ENCODE data around the gene TRAP1.

Gene TRAP1

DNA sequence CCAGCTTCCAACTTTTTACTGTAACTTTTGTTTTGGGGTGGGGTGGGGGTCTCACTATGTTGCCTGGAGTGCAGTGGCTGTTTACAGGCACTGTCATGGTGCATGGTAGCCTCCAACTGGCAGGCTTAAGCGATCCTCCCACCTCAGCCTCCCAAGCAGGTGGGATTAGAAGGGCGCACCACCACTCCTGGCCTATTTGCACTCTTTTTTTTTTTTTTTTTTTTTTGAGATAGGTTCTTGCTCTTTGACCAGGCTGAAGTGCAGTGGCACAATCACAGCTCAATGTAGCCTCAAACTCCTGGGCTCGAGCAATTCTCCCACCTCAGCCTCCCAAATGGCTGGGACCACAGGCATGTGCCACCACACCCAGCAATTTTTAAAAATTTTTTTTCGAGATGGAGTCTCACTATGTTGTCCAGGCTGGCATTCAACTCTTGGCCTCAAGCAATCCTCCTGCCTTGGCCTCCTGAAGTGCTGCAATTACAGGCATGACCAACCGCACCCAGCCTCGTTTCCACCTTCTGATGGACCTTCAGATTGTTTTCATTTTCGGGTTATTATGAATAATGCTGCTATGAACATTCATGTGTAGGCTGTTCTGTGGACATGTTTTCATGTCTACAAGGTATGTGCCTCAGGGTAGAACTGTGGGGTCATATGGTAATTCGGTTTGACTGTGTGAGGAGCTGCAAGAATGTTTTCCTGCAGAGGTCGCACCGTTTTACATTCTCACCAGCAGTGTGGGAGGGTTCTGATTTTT is 10.9 kb downstream of the TRAP1 start:
- no peak for DNase-seq

DNA sequence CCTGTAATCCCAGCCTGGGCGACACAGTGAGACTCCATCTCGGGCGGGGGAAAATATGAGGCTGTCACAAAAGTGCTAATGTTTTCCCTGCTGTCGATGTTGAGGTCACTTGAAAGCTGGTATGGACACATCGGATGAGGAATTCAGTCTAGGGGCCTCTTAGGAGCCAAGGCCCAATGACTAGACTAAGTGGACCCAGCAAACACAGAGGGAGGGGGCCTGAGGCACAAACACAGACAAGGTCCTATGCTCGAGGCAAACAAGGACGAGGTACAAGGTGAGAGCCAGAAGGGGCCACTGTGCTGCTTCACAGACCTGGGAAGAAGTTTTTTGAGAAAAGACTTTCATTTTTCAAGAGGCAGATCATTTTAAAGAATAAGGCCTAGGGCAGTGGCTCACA is 15.2 kb downstream of the TRAP1 start:
- DNase-seq = no peak

DNA sequence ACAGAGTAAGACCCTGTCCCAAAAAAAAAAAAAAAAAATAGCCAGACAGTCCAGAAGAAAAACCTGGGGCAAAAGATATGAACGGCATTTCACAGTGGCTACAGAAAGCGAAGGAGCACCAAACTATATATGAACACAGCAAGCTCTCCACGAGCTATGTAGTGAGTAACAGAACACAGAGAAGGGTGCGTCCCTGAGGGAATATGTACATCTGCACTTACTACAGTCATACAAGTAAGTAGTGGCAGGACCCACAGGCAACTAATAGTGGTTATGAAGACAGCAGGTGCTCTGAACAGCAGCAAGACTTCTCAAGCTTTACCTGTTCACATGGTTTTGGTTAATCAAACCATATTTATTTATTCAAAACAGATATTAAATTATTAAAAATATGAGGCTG is 15.8 kb downstream of the TRAP1 start:
- no peak for DNase-seq

DNA sequence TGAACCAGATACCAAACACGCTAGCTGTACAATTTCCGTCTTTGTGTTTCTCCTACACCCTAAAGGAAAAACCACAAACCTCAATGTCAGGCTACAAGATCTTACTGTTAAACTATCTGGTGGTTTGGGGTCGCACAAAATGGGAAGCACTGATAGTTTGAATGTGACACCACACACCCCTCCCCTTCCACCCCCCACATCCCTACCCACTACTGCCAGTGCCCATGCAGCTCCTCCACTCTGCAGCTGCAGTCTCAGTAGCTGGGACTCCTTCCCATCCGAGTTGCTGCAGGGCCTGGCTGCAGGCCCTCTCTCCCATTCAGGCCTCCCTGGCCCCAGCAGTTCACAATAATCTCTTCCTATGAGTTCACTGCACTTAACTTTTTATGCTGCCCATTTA is 18.4 kb downstream of the TRAP1 start:
- DNase-seq = no peak

DNA sequence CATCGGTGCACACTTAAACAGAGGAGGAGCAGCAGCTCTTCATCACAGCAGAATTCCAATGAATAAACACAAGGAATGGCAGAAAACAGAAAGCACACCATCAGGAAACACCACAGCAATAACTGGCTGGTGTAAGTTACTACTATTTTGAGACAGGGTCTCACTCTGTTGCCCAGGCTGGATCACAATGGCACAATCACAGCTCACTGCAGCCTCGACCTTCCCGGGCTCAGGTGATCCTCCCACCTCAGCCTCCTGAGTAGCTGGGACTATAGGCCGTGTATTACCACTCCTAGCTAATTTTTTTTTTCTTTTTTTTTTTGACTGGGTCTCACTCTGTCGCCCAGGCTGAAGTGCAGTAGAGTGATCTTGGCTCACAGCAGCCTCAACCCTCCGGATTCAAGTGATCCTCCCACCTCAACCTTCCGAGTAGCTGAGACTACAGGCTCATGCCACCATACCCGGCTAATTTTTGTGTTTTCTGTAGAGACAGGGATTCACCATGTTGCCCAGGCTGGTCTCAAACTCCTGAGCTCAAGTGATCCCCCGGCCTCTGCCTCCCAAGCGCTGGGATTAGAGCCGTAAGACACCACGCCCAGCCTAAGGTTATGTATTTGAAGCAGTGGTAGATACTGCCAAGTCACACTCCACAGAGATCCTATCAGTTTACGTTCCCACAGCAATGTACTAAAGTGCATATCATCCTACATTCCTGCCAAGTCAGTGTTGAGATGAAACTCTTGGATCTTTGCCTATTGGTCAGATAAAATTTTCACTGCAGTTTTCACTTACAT is 20.7 kb downstream of the TRAP1 start:
- DNase-seq = no peak

DNA sequence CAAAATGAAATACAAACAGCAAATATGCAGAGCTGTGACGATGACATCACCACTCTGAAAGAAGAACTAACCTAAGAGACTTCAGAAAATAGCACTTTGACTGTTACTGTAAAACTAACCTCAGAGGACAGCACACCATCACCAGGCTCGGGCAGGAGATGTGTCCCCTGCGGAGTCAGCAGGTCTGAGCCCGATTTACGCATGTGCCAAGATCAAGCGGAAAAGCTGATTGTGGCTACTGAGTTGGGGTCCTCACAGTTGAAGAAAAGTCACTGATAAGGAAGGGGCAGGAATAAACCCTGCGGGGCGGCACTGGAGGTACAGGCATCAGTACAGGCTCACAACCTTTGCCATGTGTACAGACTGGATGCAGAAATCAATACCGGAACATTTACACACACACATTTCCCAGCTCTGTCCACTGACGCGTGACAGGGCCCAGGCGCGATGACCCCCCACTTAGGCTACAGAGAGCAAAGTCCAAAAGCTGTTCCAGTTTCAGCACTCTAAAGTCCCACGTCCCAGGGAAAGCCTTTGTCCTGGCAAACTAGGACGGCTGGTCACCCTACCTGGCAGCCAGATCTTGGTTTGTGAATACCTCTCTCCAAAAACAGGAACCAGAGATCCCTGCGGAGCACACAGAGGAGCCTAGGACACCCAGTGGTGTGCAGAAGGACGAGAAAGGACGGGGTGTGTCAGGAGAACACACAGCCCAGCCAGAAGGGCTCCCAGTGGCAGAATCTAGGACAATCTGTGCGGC is 21.5 kb downstream of the TRAP1 start:
- DNase-seq = no peak

DNA sequence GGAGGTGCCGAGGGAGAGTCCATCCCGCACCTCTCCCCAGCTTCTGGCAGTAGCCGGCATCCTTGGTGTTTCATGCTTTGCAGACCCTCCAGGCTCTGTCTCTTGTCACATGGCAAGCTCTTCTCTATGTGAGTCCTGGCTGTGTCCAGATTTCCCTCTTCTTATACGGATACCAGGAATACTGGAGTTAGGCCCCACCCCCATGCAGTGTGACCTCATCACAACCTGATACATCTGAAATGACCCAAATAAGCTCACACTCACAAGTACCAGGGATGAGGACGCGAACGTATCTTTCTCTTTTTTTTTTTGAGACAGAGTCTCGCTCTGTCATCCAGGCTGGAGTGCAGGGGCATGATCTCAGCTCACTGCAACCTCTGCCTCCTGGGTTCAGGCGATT is 23.3 kb downstream of the TRAP1 start:
- DNase-seq = no peak

DNA sequence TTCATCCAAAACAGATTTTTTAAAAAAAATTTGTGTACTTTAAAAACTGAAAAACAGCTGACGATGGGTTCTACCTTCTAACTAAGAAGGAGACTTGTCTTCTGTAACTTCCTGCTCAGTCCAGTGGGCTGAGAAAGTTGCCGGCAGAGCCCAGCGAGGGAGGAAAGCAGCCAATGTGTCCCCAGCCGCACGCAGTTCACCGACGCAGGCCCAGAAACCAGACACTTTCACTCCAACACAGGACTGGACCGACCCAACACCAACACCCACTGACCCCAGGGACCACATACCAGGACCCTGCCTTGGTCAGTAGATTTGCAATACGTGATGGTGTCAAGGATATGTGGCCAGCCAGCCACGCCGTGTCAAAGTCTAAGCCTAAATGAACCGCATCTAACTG is 25.6 kb downstream of the TRAP1 start:
- DNase-seq = no peak

DNA sequence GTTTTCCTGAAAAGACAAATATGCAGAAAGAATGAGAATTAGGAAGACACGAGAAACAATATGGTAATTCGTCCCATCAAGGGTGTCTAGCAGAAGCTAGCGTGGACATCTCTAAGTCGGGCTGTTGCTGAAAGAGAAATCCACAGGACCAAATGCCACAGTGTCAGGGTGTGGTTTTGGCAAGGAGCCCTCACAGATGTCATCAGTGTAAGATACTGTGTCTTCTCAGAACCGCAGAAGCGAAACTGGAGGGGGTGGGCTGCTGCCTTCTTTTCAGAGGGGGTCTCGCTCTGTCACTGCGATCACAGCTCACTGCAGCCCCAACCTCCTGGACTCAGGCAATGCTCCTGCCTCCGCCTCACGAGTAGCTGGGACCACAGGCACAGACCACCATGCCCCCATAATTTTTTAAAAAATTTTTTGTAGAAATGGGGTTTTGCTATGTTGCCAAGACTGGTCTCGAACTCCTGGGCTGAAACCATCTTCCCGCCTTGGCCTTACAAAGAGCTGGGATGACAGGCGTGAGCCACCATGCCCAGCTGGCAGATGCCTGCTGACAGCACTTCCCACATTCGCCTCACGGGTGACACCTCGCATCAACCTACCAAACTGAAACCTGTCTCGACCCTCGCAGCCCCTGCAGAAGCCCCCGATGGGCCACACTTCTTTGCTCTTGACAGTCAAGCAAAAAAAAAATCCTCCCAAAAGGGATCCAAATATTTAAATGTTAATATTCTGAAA is 26.2 kb downstream of the TRAP1 start:
- no peak for DNase-seq

DNA sequence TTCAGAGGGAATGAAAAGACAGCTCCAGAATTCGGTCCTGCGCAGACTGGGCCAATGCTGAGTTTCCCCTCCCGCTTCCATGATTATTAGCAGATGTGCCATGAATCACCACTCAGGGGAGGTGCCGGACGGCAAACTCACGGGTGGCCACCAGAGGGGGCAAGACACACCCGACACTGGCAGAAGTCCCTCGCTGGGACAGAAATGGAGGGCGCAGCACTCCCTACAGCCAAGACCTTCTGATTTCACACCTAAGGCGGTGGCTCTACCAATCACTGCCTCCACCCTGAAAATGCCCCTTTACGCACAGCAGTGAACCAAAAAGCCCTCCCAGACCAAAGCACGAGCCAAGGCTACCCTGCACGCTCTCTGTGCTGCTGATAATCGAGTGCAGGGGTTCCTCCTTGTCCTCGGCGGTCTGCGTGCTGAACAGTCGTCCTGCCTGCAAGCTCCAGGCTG is 26.8 kb downstream of the TRAP1 start:
- DNase-seq = peak; percentile 54

DNA sequence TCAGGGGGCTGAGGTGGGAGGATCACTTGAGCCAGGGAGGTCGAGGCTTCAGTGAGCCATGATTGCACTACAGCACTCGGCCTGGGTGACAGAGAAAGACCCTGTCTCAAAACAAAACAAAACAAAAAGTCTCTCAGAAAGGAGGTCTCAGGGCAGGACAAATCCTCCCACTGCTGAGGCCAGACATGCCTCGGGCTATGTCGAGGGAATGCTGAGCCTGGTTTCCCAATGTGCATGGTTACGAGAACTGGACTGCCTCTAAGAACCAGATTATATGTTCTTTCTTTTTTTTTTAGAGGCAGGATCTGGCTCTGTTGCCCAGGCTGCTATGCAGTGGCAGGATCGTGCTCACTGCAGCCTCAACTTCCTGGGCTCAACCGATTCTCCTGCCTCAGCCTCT is 27.6 kb downstream of the TRAP1 start:
- no peak for DNase-seq

DNA sequence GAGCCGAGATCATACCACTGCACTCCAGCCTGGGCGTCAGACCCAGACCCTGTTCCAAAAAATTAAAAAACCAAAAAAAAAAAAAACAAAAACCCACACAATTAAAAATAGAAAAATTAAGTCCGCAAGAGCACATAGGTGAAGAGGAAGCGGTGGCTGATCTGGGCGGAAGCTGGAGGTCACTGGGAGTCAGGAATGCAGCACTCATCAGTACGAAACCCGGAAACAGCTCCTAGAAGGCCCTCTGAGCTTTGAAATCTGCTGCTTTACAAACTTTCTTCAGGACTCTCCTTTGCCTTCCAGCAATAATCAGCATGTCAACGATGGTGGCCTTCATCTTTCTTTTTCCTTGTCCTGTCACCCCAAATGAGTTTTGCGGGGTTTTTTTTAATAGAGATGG is 29.5 kb downstream of the TRAP1 start:
- DNase-seq = no peak

DNA sequence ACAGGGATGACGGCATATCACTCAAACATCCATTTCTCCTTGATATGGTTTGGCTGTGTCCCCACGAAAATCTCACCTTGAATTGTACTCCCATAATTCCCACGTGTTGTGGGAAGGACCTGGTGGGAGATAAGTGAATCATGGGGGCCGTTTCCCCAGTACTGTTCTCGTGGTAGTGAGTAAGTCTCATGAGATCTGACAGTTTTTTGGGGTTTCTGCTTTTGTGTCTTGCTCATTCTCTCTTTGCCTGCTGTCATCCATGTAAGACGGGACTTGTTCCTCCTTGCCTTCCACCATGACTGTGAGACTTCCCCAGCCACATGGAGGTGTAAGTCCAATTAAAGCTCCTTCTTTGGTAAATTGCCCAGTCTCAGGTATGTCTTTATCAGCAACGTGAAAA is 30.3 kb downstream of the TRAP1 start:
- DNase-seq = no peak

DNA sequence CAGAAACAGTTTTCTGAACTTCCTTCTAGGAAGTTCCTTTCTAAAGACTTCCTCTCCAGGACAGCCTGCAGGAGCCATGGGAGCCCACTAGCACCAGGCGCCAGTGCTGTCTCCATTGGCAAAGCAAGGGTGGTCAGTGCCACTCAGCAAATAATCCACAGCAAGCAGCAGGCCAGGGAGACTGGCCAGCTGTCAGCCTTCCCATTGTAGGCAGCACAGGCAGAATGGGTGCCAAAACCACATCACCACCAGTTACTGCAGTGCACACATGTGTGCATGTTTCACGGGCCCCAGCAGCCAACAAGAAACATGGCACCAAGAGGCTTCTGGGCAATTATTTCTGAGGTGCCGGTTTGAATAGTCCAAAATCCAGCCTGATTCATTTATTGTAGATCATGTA is 36.1 kb downstream of the TRAP1 start:
- DNase-seq = no peak

DNA sequence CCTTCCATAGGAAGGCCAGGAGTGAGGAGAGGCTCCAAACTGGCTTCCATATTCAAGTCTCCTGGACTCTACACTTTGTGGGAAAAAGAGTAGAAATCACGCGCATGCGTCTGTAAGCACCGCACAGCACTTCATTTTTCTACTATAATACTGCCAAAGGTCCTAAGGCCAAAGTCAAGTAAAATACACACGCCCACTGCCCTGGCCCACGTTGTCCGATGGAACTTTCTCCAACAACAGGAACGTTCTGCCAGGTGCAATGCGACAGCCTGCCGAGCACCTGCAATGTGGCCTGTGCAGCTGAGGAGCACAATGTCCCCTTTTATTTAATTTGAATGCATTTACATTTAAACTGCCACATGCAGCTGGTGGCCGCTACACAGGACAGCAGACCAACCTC is 39.3 kb downstream of the TRAP1 start:
- DNase-seq = no peak

DNA sequence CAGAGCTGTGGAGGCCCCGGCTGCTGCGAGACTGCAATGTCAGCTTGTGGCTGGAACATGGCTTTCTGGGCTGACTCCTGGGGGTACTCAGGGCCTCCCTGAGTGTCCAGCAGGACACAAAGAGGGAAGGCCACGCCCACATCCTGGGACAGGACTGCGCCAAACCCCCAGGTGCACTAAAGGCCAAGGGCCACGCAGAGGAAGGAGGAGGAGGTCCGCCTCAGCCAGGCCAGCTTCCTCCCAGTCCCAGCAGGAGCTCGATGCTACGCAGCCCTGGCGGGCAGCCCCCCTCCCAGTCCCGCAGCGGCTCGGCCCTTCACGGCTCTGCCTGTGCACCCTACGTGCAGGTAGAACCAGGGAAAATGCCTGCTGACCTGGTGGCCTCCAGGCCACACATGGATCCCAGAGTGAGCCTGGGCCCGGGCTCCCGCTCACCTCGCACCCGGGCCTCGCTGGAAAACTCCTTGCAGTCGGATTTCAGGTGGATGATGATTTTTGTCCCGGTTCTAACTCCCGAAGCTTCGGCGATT is 41.7 kb downstream of the TRAP1 start:
- no peak for DNase-seq

DNA sequence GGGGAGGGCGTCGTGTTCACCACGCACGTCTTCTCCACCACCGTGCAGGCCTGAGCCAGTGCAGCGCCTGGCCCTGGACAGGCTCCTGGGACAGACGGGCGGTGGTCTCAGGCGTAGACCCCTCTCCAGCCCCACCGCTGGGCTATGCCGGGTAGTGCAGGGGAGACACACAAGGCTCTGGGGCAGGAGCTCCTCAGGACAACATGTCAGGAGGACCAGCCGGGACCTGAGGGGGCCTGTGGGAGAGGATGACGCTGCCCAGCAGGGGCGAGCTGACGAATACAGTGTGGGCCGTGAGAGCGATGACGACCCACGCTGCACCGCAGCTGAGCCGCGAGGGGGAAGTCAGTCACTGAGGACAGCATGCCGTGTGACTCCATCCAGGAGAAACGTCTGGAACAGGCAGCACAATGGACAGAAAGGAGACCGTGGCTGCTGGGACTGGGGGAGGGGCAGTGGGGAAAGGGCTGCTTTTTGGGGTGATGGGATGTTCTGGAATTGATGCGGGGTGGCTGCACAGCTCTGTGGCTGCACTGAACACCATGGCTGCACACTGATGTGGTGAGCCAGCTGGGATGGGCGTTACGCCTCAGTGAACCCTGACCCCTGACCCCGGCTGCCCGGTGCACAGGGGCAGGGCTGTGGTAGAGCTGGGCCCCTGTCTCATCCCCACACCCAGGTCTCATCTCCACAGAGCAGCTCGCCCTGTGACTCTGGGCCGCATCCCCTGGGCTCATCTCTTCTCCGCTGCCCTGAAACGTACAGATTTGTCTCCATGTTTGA is 42.6 kb downstream of the TRAP1 start:
- DNase-seq = no peak

DNA sequence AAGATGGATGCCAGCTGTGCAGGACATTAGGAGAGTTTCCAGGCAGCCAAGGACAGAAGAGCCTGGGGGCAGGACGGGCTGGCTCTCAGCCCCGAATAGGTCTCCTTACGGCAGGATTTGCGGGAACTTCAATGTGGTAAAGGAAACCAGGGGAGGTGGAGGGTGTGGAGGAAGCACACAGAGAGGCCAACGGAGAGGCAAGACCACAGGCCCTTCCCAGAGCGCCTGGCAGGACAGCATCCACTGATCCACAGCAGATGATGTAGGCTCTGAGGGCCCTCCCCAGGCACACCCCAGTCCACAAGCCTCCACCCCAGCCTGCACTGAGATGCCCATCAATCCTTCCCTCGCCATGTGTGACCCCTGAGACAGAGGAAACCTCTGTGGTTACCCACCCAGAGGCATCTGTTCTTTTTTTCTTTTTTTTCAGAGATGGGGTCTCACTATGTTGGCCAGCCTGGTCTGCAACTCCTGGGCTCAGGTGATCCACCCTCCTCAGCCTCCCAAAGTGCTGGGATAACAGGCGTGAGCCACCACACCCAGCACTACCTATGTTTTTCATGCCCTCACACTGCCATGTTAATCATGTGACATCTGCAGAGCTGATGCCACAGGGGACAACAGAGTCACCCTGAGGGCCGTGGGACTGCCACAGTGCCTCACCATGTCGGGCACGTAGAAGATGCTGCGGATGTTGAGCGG is 43.5 kb downstream of the TRAP1 start:
- DNase-seq = no peak

DNA sequence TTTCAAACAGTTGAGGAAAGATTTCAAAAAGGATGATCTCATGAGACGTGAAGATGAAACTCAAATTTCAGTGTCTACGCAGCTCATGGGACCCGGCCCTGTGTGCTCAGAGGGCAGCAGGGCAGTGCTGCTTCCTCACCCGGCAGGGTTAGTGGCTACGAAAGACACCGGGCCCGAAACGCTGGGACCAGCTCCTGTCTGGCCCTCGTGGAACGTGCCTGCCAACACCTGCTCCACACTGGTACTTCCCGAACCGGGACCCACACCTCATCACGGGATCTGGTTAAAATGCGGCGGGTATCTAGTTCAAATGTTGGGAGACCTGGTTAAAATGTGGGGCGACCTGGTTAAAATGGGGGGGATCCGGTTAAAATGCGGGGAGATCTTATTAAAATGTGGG is 44.1 kb downstream of the TRAP1 start:
- no peak for DNase-seq

DNA sequence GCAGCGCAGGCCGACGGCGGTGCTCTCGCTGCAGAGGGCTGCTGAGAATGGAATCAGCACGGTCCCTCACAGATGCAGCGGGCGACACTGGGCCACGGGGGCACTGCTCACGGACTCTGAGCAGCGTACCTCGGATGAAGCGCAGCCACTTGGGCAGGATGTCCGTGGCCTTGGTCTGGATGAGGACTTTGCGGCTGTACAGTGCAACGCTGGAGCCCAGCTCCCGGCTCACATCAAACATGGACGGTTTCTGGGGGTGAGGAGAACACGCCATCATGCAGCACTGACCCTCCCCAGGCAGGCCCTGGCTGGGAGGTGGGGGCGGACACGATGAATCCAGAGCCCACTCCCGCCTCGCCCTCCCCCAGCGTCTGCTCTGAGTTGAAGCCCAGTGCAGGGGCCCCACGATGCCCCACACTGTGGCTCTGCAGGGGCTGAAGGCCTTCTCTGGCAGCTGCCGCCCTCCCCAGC is 44.7 kb downstream of the TRAP1 start:
- no peak for DNase-seq

DNA sequence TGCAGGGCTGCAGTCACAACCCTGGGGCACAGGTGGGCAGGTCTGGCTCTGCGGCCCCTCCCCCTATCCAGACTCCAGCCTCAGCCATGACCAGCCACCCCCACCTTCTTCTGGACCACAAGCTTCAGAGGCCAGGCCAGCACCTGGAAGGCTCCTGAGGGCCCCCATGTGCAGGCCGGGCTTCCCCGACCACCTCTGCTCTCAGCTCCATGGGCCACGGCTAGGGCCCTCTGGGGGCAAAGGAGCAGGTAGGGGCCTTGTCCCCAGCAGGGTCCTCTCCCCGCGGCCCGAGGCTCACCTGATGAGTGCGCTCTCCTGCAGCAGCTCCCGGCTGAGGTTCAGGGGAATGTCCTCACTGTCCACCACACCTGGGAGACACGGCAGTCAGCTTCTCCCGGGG is 45.9 kb downstream of the TRAP1 start:
- DNase-seq = no peak
